ENCODE measurements around the gene NHLRC4.

NHLRC4 gene

DNA sequence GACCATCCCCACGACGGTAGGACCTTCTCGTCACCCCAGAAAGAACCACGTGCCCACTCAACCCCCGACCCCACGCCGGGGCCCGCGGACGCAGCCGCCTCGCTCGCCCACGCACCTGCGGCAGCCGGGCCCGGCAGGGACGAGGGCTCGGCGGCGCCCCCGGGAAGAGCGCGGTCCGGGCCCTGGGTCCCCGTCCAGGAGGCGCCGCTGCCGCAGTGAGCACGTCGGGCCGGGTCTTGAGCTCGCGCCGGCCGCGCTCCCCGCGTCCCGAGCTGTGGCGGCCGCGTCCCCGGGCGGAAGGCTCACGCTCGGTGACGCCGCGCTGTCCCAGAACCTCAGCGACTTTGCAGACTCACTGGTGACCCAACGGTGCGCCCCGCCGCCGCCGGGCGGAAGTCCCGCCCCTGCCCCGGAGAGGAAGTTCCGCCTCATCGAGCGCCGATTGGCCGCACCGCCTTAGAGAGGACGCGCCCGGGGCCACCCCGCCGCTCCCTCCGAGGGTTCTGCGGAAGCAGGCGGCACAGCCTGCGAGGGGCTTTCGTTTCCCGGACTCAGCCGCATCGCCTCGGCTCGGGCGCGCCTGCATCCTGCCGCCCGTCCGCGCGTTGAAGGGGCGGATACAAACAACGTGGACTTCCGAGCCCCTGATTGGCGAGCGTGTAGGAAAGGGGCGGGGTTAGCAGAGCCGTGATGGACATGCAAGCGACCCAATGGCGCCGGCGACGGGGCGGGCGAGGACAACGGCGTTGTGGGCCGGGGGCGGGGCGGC, 22.3 kb downstream of the NHLRC4 start:
- DNase-seq (ENCODE audit: low read depth), result peak; percentile 96
- TF ChIP-seq, protein P1, sequence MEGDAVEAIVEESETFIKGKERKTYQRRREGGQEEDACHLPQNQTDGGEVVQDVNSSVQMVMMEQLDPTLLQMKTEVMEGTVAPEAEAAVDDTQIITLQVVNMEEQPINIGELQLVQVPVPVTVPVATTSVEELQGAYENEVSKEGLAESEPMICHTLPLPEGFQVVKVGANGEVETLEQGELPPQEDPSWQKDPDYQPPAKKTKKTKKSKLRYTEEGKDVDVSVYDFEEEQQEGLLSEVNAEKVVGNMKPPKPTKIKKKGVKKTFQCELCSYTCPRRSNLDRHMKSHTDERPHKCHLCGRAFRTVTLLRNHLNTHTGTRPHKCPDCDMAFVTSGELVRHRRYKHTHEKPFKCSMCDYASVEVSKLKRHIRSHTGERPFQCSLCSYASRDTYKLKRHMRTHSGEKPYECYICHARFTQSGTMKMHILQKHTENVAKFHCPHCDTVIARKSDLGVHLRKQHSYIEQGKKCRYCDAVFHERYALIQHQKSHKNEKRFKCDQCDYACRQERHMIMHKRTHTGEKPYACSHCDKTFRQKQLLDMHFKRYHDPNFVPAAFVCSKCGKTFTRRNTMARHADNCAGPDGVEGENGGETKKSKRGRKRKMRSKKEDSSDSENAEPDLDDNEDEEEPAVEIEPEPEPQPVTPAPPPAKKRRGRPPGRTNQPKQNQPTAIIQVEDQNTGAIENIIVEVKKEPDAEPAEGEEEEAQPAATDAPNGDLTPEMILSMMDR (IDR thresholded peaks at IDR 0.05; ENCODE audit: insufficient read depth, low read depth, low read length, missing control alignments), result no peak
- H3K4me3 ChIP-seq (ENCODE audit: low read length), result peak overlapping the region; percentile 75

DNA sequence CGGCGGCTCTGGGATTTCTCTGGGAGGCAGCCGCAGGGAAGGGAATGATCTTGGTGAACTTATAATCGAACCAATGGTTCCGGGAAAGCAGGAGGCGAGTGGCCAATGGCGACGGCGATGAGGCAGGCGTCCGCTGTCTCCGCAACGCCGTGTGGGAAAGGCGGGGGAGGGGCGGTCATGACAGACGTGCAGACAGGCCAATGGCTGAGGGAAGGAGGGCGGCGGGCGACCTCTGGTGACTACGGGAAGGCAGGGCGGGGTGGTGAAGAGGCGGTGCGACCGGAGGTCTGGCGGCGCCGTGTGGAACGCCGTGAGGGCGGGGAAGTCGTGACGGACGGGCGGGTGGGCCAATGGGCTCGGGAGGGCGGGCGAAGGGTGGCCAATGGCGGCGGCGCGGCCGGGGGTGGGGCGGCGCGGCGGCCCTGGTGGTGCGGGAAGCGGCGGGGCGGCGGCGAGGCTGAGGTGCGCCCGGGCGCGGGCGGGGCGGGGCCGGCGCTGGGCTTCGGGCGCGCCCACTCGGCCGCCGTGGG, 22.9 kb downstream of the NHLRC4 start, which contains the start of gene RAB40C:
Gene RAB40C (plus strand): TSS at position 409 of the 530 bp plus-strand sequence. CDS start 226 bp downstream, outside the sequence.
- TF ChIP-seq, protein P1 (IDR thresholded peaks at IDR 0.05; ENCODE audit: insufficient read depth, low read depth, low read length, missing control alignments), result no peak
- peak within 1 kb of the TSS; percentile 88 for H3K4me3 ChIP-seq (ENCODE audit: low read length)
- peak; percentile 99 for DNase-seq (ENCODE audit: low read depth)

DNA sequence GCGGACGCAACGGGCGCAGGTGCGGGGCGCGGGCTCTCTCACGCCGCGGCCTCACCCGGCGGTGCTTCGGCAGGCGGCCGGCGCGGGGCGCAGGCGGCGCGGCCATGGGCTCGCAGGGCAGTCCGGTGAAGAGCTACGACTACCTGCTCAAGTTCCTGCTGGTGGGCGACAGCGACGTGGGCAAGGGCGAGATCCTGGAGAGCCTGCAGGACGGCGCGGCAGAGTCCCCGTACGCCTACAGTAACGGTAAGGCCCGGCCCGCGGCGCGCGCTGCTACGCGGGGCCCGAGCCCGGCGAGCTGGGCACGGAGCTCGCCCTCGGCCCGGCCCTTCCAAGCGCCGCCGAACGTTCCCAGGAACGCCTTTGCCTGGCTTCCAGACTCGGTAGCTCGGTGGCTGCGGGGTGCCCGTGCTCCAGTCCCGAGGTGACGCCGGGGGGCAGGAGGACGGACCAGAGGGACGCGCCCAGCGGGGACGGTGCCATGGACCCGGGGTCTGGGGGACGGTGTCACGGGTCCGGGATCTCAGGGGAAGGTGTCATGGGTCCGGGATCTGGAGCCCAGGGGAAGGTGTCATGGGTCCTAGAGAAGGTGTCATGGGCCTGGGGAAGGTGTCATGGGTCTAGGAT, 23.5 kb downstream of the NHLRC4 start:
- TF ChIP-seq, protein P1 (IDR thresholded peaks at IDR 0.05; ENCODE audit: insufficient read depth, low read depth, low read length, missing control alignments), result no peak
- peak; percentile 54 for DNase-seq (ENCODE audit: low read depth)

DNA sequence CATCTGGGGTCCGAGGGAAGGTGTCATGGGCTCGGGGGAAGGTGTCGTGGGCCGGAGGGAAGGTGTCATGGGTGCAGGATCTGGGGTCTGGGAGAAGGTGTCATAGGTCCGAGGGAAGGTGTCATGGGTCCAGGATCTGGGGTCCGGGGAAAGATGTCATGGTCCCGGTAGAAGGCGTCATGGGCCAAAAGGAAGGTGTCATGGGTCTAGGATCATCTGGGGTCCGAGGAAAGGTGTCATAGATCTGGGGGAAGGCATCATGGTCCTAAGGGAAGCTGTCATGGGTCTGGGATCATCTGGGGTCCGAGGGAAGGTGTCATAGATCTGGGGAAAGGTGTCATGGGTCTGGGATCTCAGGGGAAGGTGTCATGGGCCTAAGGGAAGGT, 24.0 kb downstream of the NHLRC4 start:
- H3K4me3 ChIP-seq (ENCODE audit: low read length), result peak overlapping the region; percentile 88
- TF ChIP-seq, protein P1 (IDR thresholded peaks at IDR 0.05; ENCODE audit: insufficient read depth, low read depth, low read length, missing control alignments), result no peak
- DNase-seq (ENCODE audit: low read depth), result no peak

More for the DNA sequence above, 23.5 kb downstream of the NHLRC4 start:
- peak overlapping the region; percentile 88 for H3K4me3 ChIP-seq (ENCODE audit: low read length)

DNA sequence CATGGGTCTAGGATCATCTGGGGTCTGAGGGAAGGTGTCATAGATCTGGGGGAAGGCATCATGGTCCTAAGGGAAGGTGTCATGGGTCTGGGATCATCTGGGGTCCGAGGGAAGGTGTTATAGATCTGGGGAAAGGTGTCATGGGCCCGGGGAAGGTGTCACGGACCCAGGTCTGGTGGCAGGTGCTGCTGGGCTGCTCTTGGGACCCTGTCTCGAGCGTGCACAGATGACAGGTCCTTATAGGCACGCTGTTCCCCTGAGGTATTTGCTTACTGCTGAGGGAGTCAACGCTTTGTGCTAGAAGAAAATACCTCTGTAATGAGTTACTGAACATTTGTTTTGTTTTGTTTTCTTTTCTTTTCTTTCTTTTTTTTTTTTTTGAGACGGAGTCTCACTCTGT, 24.4 kb downstream of the NHLRC4 start:
- DNase-seq (ENCODE audit: low read depth), result peak; percentile 50
- H3K4me3 ChIP-seq (ENCODE audit: low read length), result peak overlapping the region; percentile 88
- TF ChIP-seq, protein P1 (IDR thresholded peaks at IDR 0.05; ENCODE audit: insufficient read depth, low read depth, low read length, missing control alignments), result no peak

GRCh38 chr16:591892-592517, 25.2 kb downstream of the NHLRC4 start:
- TF ChIP-seq, protein P1 (IDR thresholded peaks at IDR 0.05; ENCODE audit: insufficient read depth, low read depth, low read length, missing control alignments), result no peak
- DNase-seq (ENCODE audit: low read depth), result peak; percentile 11
- peak overlapping the region; percentile 50 for H3K4me3 ChIP-seq (ENCODE audit: low read length)
